ENCODE measurements around the gene OR51B5. TPM values are rescaled to one million over a fixed set of nuclear protein-coding genes. Genes with fewer than 3 reads are reported as not detected.
"Not testable (repeated sequence)": the region's sequence is repeated elsewhere in the genome, so short reads cannot be mapped to it uniquely, and the experiment has no call there.

OR51B5 gene
- total RNA-seq, 1 donor from 2014 or later: 0.34 TPM

DNA sequence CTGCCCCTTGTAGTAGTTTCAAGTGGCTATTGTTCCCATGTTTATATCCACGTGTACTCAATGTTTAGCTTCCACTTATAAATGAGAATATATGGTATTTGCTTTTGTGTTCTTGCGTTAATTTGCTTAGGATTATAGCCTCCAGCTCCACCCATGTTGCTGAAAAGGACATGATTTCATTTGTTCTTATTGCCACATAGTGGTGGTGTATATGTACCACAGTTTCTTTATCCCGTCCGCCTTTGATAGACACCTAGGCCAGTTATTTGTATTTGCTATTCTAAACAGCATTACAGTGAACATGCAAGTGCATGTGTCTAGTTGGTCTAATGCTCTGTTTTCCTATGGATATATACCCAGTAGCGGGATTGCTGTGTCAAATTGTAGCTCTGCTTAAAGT lies 26.0 kb downstream of the OR51B5 start:
- Mint-ChIP-seq H3K36me3 (ENCODE audit: insufficient read depth) (no peaks in the 10 kb centered on the region), H3K4me1 (ENCODE audit: low read depth) (no peaks in the 10 kb centered on the region), H3K4me3 (ENCODE audit: low read depth) (no peak overlapping the region), H3K9me3 (ENCODE audit: low read depth) (no peaks in the 10 kb centered on the region), H3K27ac (no peak overlapping the region), H3K27me3 (peaks cover 7% of the 10 kb centered on the region)
- DNase-seq (ENCODE audit: low spot score, unreplicated experiment): no peak
- TF ChIP-seq, protein P1, sequence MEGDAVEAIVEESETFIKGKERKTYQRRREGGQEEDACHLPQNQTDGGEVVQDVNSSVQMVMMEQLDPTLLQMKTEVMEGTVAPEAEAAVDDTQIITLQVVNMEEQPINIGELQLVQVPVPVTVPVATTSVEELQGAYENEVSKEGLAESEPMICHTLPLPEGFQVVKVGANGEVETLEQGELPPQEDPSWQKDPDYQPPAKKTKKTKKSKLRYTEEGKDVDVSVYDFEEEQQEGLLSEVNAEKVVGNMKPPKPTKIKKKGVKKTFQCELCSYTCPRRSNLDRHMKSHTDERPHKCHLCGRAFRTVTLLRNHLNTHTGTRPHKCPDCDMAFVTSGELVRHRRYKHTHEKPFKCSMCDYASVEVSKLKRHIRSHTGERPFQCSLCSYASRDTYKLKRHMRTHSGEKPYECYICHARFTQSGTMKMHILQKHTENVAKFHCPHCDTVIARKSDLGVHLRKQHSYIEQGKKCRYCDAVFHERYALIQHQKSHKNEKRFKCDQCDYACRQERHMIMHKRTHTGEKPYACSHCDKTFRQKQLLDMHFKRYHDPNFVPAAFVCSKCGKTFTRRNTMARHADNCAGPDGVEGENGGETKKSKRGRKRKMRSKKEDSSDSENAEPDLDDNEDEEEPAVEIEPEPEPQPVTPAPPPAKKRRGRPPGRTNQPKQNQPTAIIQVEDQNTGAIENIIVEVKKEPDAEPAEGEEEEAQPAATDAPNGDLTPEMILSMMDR (IDR thresholded peaks at IDR 0.05; ENCODE audit: unreplicated experiment): no peak

DNA sequence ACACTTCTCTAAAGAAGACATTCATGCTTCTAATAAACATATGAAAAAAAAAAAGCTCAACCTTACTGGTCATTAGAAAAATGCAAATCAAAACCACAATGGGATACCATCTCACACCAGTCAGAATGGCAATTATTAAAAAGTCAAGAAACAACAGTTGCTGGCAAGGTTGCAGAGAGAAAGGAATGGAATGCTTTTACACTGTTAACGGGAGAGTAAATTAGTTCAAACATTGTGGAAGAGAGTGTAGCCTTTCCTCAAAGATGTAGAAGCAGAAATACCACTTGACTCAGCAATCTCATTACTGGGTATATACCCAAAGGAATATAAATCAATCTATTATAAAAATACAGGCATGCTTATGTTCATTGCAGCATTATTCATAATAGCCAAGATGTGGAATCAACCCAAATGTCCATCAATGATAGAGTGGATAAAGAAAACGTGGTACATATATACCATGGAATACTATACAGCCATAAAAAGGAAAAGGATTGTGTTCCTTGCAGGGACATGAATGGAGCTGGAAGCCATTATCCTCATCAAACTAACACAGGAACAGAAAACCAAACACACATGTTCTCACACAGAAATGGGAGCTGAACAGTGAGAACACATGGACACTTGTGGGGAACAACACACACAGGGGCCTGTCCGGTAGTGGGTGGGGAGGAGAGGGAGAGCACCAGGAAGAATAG lies 29.8 kb downstream of the OR51B5 start:
- DNase-seq (ENCODE audit: low spot score, unreplicated experiment); H3K27ac Mint-ChIP-seq; H3K4me3 Mint-ChIP-seq (ENCODE audit: low read depth); H3K36me3 Mint-ChIP-seq (ENCODE audit: insufficient read depth); H3K4me1 Mint-ChIP-seq (ENCODE audit: low read depth); H3K9me3 Mint-ChIP-seq (ENCODE audit: low read depth): not testable (repeated sequence)
- peaks cover 11% of the 10 kb centered on the region for H3K27me3 Mint-ChIP-seq

DNA sequence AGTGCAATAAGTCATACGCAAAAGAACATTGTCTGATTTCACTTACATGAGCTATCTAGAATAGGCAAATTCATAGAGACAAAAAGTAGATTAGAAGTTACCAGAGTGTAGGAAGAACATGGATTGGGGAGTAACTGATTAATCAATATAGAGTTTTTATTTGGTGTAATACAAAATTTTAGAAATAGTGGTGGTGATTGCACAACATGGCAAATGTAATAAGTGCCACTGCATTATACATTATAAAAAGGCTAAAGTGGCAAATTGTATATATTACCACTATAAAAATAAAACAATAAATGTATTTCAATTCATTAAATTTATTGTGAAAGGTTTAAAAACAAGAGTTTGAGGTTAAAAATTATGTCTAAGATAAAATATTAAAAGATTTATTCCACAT lies 32.9 kb downstream of the OR51B5 start:
- Mint-ChIP-seq H3K36me3 (ENCODE audit: insufficient read depth) (no peaks in the 10 kb centered on the region), H3K4me1 (ENCODE audit: low read depth) (no peaks in the 10 kb centered on the region), H3K27ac (no peak overlapping the region), H3K27me3 (peaks cover 11% of the 10 kb centered on the region), H3K9me3 (ENCODE audit: low read depth) (no peaks in the 10 kb centered on the region), H3K4me3 (ENCODE audit: low read depth) (no peak overlapping the region)
- TF ChIP-seq, protein P1 (IDR thresholded peaks at IDR 0.05; ENCODE audit: unreplicated experiment): no peak
- DNase-seq (ENCODE audit: low spot score, unreplicated experiment): no peak

DNA sequence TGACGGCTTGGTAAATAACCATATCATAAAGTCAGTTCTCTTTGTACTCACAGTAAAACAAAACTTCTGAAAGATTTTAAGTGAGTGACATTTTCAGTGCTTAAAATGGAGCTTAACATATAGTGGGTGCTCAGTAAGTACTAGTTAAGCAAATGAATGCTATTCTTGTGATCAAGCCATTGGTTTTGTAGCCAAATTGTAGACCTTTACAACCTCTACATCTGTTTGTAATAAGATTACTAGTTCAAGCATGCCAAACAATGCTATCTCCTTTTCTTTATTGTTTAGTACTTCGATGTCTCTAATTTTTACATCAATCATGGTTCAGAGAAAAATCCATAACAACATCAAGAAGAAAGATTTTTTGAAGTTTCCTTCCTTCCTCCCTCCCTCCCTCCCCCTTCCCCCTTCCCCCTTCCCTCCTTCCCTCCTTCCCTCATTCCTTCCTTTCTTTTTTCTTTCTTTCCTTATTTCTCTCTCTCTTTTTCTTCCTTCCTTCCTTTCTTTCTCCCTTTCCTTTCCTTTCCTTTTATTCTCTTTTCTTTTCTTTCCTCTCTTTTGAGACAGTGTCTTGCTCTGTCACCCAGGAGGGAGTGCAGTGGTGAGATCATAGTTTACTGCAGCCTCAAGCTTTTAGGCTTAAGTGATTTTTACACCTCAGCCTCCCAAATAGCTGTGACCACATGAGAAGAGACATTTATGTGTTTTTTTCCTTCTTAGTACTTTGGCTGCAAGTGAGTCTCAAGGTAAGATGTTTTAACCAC lies 35.9 kb downstream of the OR51B5 start:
- Mint-ChIP-seq H3K4me1 (ENCODE audit: low read depth) (no peaks in the 10 kb centered on the region), H3K27ac (no peak overlapping the region), H3K27me3 (peaks cover 7% of the 10 kb centered on the region), H3K36me3 (ENCODE audit: insufficient read depth) (no peaks in the 10 kb centered on the region), H3K9me3 (ENCODE audit: low read depth) (no peaks in the 10 kb centered on the region), H3K4me3 (ENCODE audit: low read depth) (no peak overlapping the region)
- TF ChIP-seq, protein P1 (IDR thresholded peaks at IDR 0.05; ENCODE audit: unreplicated experiment): no peak
- no peak for DNase-seq (ENCODE audit: low spot score, unreplicated experiment)

DNA sequence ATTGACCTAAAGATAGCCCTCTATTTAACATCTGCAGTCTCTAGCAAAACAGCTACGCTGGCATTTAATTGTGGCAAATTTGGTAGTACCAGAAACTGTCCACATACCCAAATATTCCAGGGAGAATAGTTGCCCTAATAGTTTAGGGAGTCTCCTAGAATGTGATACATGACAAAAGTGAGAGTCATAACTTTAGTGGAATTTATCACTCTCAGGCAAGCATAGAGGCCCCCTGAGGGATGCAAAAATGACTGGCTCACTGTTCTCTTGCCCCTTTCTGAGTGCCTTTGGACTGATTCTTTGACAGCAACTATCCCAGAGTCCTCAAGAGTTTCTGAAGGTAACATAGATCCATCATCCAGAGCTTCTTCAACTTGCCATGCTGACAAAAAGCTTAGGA lies 39.3 kb downstream of the OR51B5 start:
- TF ChIP-seq, protein P1 (IDR thresholded peaks at IDR 0.05; ENCODE audit: unreplicated experiment): no peak
- peaks cover 7% of the 10 kb centered on the region for H3K27me3 Mint-ChIP-seq
- no peak for DNase-seq (ENCODE audit: low spot score, unreplicated experiment)
- no peak overlapping the region for H3K4me3 Mint-ChIP-seq (ENCODE audit: low read depth)
- H3K27ac Mint-ChIP-seq: no peak overlapping the region
- H3K36me3 Mint-ChIP-seq (ENCODE audit: insufficient read depth): no peaks in the 10 kb centered on the region
- no peaks in the 10 kb centered on the region for H3K9me3 Mint-ChIP-seq (ENCODE audit: low read depth)
- H3K4me1 Mint-ChIP-seq (ENCODE audit: low read depth): no peaks in the 10 kb centered on the region

All from progenitor cell of endocrine pancreas (in vitro differentiated cells).